ENCODE measurements around the gene ZNF213.
A peak's percentile ranks its signal among the peaks of the same experiment; 100 is the strongest.

The ZNF213 gene

GRCh38 chr16:3134338-3135125, at the start of gene ZNF213:
Gene ZNF213, plus strand, starts transcription at chr16:3135029. Its CDS starts 2,252 bp downstream, at chr16:3137281.
- peak; percentile 85 for DNase-seq (ENCODE audit: low read depth)

DNA sequence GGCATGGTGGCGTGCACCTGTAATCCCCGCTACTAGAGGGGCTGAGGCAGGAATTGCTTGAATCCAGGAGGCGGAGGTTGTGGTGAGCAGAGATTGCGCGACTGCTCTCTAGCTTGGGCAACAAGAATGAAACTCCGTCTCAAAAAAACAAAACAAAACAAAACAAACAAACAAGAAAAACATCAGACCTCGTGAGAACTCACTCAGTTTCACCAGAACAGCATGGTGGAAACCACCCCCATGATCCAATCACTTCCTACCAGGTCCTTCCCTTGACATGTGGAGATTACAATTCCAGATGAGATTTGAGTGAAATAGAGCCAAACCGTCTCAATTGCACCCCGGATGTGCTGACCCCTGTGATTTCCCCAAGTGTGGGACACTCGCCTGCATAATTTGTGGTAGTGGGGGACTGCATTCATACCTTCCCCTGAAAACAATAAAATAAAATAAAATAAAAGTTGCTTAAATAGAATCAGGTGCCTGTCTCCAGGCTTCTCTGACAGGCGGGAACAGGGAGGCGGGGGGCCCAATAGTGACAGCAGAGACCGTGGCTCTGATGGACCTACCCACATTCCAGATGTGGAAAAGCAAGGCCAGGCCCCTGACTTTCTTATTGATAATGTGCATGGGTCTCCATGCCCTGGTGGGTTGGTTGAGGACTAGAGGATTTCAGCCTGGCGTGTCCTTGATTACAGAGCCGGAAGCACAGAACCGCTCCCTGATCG, 48.8 kb upstream of the ZNF213 start:
- no peak for DNase-seq (ENCODE audit: low read depth)

- no peak for DNase-seq (ENCODE audit: low read depth)
These were observed 48.1 kb upstream of the ZNF213 start for GRCh38 chr16:3086596-3087242.

GRCh38 chr16:3087243-3088235, 47.3 kb upstream of the ZNF213 start:
- DNase-seq (ENCODE audit: low read depth), result no peak

DNA sequence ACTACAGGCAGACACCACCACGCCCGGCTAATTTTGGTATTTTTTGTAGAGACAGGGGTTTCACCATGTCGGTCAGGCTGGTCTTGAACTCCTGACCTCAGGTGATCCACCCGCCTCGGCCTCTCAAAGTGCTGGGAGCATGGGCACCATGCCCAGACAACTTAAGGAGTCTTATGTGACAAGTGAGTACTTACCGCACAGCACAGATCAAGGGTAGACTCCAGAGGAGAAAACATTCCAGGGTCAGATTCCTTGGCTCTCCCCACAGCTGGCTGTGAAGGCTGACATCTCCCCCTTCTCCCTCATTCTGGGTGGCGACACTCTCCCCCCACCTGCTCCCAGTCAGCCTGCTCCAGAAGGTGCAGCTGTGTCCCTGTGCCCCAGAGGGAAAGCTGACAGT, 46.4 kb upstream of the ZNF213 start:
- DNase-seq (ENCODE audit: low read depth), result no peak

DNA sequence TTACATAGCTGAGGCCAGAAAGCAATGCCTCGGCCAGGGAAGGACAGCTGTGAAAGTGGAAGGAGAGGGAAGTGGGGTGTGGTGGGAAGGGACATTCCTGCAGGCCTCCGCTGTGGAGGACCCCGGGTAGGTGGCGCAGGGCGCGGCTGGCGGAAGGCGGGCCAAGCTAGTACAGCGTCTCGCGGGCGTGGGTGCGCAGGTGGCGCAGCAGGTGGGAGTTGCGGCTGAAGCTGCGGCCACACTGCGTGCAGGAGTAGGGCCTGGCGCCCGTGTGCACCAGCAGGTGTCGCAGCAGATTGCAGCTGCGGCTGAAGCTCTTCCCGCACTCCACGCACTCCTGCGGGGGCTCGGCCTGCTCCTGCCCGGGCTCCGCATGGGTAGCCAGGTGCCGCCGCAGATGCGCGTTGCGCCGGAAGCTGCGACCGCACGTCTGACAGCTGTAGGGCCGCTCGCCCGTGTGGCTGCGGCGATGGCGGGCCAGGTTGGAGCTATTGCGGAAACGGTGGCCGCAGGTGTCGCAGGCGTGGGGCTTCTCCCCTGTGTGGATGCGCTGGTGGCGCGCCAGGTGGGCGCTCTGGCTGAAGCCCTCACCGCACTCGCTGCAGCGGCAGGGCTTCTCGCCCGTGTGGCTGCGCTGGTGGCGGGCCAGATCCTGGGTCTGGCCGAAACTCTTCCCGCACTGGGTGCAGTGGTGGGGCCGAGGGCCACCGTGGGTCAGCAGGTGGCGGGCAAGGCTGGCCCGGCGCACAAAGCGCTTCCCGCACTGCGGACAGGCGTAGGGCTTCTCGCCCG, 45.7 kb upstream of the ZNF213 start:
- DNase-seq (ENCODE audit: low read depth), result no peak

GRCh38 chr16:3089717-3090592, 44.9 kb upstream of the ZNF213 start:
- no peak for DNase-seq (ENCODE audit: low read depth)

GRCh38 chr16:3091551-3091950, 43.3 kb upstream of the ZNF213 start:
- no peak for DNase-seq (ENCODE audit: low read depth)

DNA sequence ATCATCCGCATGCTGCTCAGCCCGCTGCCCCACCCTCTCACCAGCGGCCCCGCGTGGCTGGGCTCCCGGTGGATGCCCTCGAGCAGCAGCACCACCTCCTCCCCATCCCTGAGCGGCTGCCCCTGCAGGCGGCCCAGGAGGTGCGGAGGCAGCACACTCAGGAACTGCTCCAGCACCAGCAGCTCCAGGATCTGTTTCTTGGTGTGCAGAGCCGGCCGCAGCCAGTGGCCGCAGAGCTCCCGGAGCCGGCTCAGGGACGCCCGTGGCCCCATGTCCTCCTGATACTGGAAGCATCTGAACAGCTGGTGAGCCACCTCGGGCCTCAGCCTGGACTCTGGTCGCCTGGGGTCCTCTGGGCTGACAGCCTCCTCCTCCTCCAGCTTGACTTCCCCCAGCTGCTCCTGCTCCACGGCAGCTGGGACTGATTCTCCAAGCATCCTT, 42.3 kb upstream of the ZNF213 start:
- DNase-seq (ENCODE audit: low read depth), result no peak

GRCh38 chr16:3094289-3095027, 40.4 kb upstream of the ZNF213 start:
- no peak for DNase-seq (ENCODE audit: low read depth)

DNA sequence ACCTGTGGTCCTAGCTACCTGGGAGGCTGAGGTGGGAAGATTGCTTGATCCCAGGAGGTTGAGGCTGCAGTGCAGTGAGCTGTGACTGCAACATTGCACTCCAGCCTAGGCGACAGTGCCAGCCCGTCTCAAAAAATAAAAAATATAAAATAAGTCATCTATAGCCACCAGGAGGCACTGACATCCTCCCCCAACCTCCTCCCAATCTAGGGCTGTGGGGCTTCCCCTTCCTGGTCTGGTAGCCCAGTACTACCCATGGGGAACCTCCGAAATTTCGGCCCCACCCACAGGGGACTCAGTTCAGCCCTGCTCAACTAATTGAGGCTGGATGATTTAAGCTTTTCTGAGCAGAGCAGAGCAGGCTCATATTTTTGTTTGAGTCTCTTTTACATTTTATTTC, 39.0 kb upstream of the ZNF213 start:
- DNase-seq (ENCODE audit: low read depth), result peak; percentile 31

DNA sequence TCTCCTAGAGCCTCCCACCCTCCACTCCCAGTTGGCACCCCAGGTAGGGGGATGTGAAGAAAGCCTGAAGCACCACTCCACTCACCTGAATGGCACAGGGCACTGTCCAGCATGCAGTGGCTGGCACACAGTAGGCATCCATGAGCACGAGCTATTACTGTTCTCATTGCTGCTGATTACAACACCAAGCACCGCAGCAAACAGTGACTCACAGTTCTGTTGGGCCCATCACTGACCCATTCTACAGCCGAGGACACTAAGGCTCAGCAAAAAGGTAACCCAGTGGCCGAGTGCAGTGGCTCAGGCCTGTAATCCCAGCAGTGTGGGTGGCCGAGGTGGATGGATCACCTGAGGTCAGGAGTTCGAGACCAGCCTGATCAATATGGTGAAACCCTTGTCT, 38.5 kb upstream of the ZNF213 start:
- DNase-seq (ENCODE audit: low read depth), result no peak

- DNase-seq (ENCODE audit: low read depth), result no peak
These were observed 37.6 kb upstream of the ZNF213 start for GRCh38 chr16:3097266-3097665.

DNA sequence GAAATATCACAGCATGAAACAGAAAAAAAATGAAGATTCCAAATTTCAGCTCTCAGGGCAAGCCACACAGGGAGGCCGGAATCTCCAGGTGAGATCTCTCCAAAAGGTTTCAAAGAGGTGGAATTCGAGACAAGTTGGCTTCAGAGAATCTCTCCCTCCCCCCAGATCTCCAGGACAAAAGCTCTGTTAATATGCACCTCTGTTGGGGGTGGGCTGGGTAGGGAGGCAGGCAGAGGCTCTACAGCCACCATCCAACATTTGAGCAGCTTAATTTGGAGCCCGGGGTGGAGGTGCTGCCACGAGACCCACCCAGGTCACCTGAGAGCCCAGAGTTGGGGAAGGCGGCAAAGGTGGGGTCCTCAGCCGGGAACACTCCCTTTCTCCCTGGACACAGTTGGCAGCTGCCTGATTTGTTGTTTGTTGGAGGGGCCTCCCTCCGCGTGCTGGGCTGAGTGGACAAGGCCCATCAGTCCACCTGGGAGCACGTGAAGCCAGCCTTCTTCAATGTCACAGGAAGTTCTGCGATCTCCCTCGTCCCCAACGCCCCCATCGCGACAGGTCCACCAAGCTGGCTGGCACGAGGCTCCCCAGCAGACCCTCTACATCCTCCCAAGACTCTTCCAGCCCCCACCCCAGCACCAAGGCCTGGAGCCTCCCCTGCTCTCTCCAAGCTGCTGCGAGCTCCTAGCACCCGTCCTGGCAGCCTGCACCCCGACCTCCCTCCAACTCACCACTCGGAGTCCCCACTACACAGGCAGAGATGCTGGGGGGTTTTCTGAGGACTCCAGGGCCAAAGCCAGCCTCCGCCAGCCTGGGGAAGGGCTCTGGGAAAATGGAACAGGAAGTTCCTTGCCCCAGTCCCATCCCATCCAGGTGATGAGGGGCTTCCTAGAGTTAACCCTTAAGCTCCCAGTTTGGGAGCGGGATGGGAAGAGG, 36.1 kb upstream of the ZNF213 start, which contains the start of gene ZSCAN10:
Gene ZSCAN10, minus strand, starts transcription at position 836 of the 936 bp plus-strand sequence. CDS start 6,357 bp downstream, outside the sequence.
- no peak for DNase-seq (ENCODE audit: low read depth)

GRCh38 chr16:3099395-3099731, 35.5 kb upstream of the ZNF213 start:
- no peak for DNase-seq (ENCODE audit: low read depth)

- peak; percentile 81 for DNase-seq (ENCODE audit: low read depth)
These were observed 34.9 kb upstream of the ZNF213 start for GRCh38 chr16:3099732-3100499.
